GM12878 (cell line): ENCODE results near the gene FRMD5. TPM values are rescaled to one million over a fixed set of nuclear protein-coding genes. Genes with fewer than 3 reads are reported as not detected.

Experiments
- ATAC-seq: fragments of 200-7000 bp; cut with Tn5 transposase; 3 replicates; pipeline ENCODE4 v1.9.1; 2020; ENCODE audit warnings: mild to moderate bottlenecking, moderate library complexity
- BruUV-seq: library from RNA; stranded (reverse); fragments of 400-500 nt; replicated peaks from 2 replicates; lab custom pipeline; 2021; lab: Mats Ljungman, UMichigan
- CTCF ChIA-PET: fragments of 300-600 bp; sonication (Branson Sonifier 250); formaldehyde crosslinking; extraction: SDS; loops from one replicate; lab custom pipeline; 2021; ENCODE audit warnings: inconsistent platforms; lab: Yijun Ruan, JAX
- POLR2A ChIA-PET: fragments of 350-600 bp; formaldehyde crosslinking; extraction: SDS; loops from one replicate; lab custom pipeline; 2021; ENCODE audit warnings: inconsistent platforms; lab: Charles Lee
- RAD21 ChIA-PET: fragments of 300-600 bp; sonication (Branson Sonifier 250); formaldehyde crosslinking; loops from one replicate; lab custom pipeline; 2023; ENCODE audit warnings: antibody characterized with exemption; ENCODE audit not compliant: unreplicated experiment; lab: Charles Lee
- SMC1A ChIA-PET: fragments of 300-600 bp; sonication (Branson Sonifier 250); formaldehyde crosslinking; loops from one replicate; lab custom pipeline; 2023; ENCODE audit not compliant: unreplicated experiment, uncharacterized antibody; lab: Charles Lee
- DNase-seq: peaks from one replicate; pipeline ENCODE4 v3.0.0-alpha.2; 2011; ENCODE audit warnings: low read depth, low spot score
- FAIRE-seq: peaks from 3 replicates; lab custom pipeline; 2011; peaks lifted over from hg19 to GRCh38; lab: Jason Lieb, UNC
- H2AFZ ChIP-seq: 2 replicates; pipeline ENCODE4 v1.6.0; 2011; ENCODE audit warnings: low read depth, low read length, control low read depth; ENCODE audit not compliant: control insufficient read depth
- H3K27ac ChIP-seq: 2 replicates; pipeline ENCODE4 v1.5.1; 2011; ENCODE audit warnings: control low read depth; ENCODE audit not compliant: control insufficient read depth, insufficient read depth
- H3K27me3 ChIP-seq, 2 experiments: replicated peaks in 1 of 2; 2 replicates each; pipeline versions ENCODE4 v1.6.0 to v1.6.1; 2011; ENCODE audit warnings: low read length in 1 of 2; ENCODE audit not compliant: control insufficient read depth in 2 of 2, insufficient read depth in 2 of 2
- H3K36me3 ChIP-seq, 2 experiments: 2 replicates each; pipeline ENCODE4 v1.5.1; 2011; ENCODE audit warnings: low read length in 1 of 2; ENCODE audit not compliant: control insufficient read depth in 2 of 2, insufficient read depth in 2 of 2
- H3K4me1 ChIP-seq: 2 replicates; pipeline ENCODE4 v1.6.1; 2011; ENCODE audit warnings: mild to moderate bottlenecking, low read length, moderate library complexity, mixed read lengths; ENCODE audit not compliant: control insufficient read depth, insufficient read depth
- H3K4me2 ChIP-seq: 2 replicates; pipeline ENCODE4 v1.6.0; 2011; ENCODE audit warnings: control low read depth; ENCODE audit not compliant: control insufficient read depth, insufficient read depth
- H3K4me3 ChIP-seq: fragments of 200-600 bp; sonication (generic); 2 replicates; pipeline ENCODE4 v1.5.1; 2016
- H3K79me2 ChIP-seq: 2 replicates; pipeline ENCODE4 v1.6.0; 2011; ENCODE audit warnings: low read length; ENCODE audit not compliant: control insufficient read depth, insufficient read depth
- H3K9ac ChIP-seq: 2 replicates; pipeline ENCODE4 v1.8.0; 2011; ENCODE audit warnings: low read length, control low read depth, mixed read lengths; ENCODE audit not compliant: control insufficient read depth, insufficient read depth
- H3K9me3 ChIP-seq: replicated peaks from 3 replicates; pipeline ENCODE4 v1.5.1; 2011; ENCODE audit warnings: mild to moderate bottlenecking, low read length; ENCODE audit not compliant: control insufficient read depth, insufficient read depth
- H4K20me1 ChIP-seq: 2 replicates; pipeline ENCODE4 v1.6.0; 2011; ENCODE audit not compliant: control insufficient read depth, insufficient read depth
- CBX3 ChIP-seq: fragments of 200-600 bp; sonication (generic); IDR thresholded peaks from 2 replicates; pipeline ENCODE4 v1.6.1; 2016; ENCODE audit warnings: low read depth, borderline replicate concordance
- FOS ChIP-seq: IDR thresholded peaks from 3 replicates; pipeline ENCODE4 v1.6.1; 2011; ENCODE audit warnings: borderline replicate concordance; ENCODE audit not compliant: insufficient read length; ENCODE audit errors: extremely low read depth
- IKZF2 ChIP-seq, 2 experiments: fragments of 450-650 bp; IDR thresholded peaks; 2 replicates each; pipeline ENCODE4 v1.6.1; 2017; ENCODE audit warnings: mild to moderate bottlenecking in 2 of 2, moderate library complexity in 2 of 2
- MLLT1 ChIP-seq: fragments of 450-650 bp; IDR thresholded peaks from 2 replicates; pipeline ENCODE4 v1.6.1; 2016; ENCODE audit warnings: mild to moderate bottlenecking
- MTA3 ChIP-seq: IDR thresholded peaks from 2 replicates; pipeline ENCODE4 v1.6.1; 2012; ENCODE audit warnings: low read length, inconsistent platforms, borderline replicate concordance
- NFXL1 ChIP-seq: fragments of 450-650 bp; IDR thresholded peaks from 2 replicates; pipeline ENCODE4 v1.6.1; 2017; ENCODE audit warnings: antibody characterized with exemption, mild to moderate bottlenecking, borderline replicate concordance
- PAX8 ChIP-seq: fragments of 450-650 bp; IDR thresholded peaks from 2 replicates; pipeline ENCODE4 v1.6.1; 2017; ENCODE audit warnings: mild to moderate bottlenecking, moderate library complexity
- POLR2A ChIP-seq: IDR thresholded peaks from 2 replicates; pipeline ENCODE4 v1.6.1; 2011; ENCODE audit warnings: low read depth, mild to moderate bottlenecking, low read length
- SMARCA5 ChIP-seq: fragments of 450-650 bp; IDR thresholded peaks from 2 replicates; pipeline ENCODE4 v1.6.1; 2017; ENCODE audit warnings: mild to moderate bottlenecking
- TCF12 ChIP-seq: IDR thresholded peaks from 2 replicates; pipeline ENCODE4 v1.6.1; 2011; ENCODE audit warnings: low read depth, mild to moderate bottlenecking, low read length
- YBX1 ChIP-seq: fragments of 450-650 bp; IDR thresholded peaks from 2 replicates; pipeline ENCODE4 v1.6.1; 2016; ENCODE audit warnings: antibody characterized with exemption
- ZBED1 ChIP-seq: IDR thresholded peaks from 2 replicates; pipeline ENCODE4 v1.6.1; 2016; ENCODE audit warnings: borderline replicate concordance
- WGBS: methylation state at CpG from one replicate; pipeline ENCODE4 v1.1.6; 2016; ENCODE audit warnings: low lambda C conversion rate; ENCODE audit not compliant: insufficient replicate concordance, insufficient coverage; ENCODE audit errors: missing lambda C conversion rate; 5-methylcytosine and 5-hydroxymethylcytosine counted together
- in situ Hi-C: fragments of 300-500 bp; cut with MboI; formaldehyde crosslinking; loops from 9 replicates; pipeline ENCODE4 v1.14.3; 2018; ENCODE audit warnings: mixed read lengths
- intact Hi-C: fragments of 100-400 bp; cut with micrococcal nuclease; formaldehyde crosslinking; loops from one replicate; pipeline ENCODE4 v1.14.2; 2022; ENCODE audit not compliant: unreplicated experiment
- polyA plus RNA-seq, 11 experiments: library from polyadenylated mRNA; depleted of rRNA in 4 of 11; unstranded in 6 of 11; stranded (reverse) in 5 of 11; fragments of >200 nt; fragmentation: Nextera tagmentation in 4 of 11; fragmentation: Illumina TruSeq in 1 of 11; extraction: Ambion mirVana in 4 of 11; extraction: Trizol in 1 of 11; gene quantifications; 1 replicate in 1 of 11; 2 replicates in 10 of 11; pipeline versions ENCODE4 v1.2.1 to v1.2.3, GENCODE V29; 2011 to 2016; ENCODE audit warnings: inconsistent platforms in 2 of 11, missing spikeins in 2 of 11, low read depth in 1 of 11
- total RNA-seq, 4 experiments: library from RNA; depleted of rRNA in 3 of 4; stranded (reverse); fragments of >200 nt in 3 of 4; fragmentation: Illumina TruSeq in 1 of 4; extraction: Trizol in 1 of 4; gene quantifications; 2 replicates each; pipeline versions ENCODE4 v1.2.1 to v1.2.3, GENCODE V29; 2013 to 2021

The FRMD5 gene
- total and polyA plus RNA-seq, 10 of the 15 experiments (the other 5 are each of a cell fraction or from before 2014, with no cell fraction given): 0.26 to 6.4 (median 0.68) TPM; not detected in 1

DNA sequence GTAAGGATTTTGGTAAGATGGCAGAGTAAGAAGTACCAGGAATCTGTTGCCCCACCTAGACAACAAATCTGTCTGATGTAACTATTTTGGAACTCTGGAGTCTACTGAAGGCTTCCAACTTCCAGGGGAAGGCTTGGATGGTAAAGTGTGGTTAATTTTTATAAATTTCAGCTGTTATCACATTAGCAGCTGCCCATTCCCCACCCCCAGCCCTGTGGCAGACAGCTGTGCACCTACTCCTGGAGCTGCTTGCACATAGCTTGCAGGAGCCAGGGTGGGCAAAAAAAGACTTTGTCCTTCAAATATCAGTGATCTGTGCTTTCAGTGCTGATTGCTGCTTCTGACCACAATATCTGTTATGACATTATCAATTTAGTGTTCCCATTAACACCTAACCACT, 47.4 kb downstream of the FRMD5 start:
- Histone ChIP-seq H3K27ac (no peak overlapping the region), H3K4me1 (no peaks in the 10 kb centered on the region), H3K79me2 (no peaks in the 10 kb centered on the region), H3K9me3 (no peaks in the 10 kb centered on the region), H4K20me1 (no peaks in the 10 kb centered on the region), H3K36me3 (no peaks in the 10 kb centered on the region), H3K9ac (no peak overlapping the region), H2AFZ (no peak overlapping the region), H3K27me3 (no peaks in the 10 kb centered on the region), H3K4me3 (no peak overlapping the region), H3K4me2 (no peak overlapping the region)
- no peak for FAIRE-seq
- ChIA-PET SMC1A (no interaction called here), CTCF (no interaction called here), POLR2A (no interaction called here), RAD21 (no interaction called here)
- TF ChIP-seq POLR2A (no peak), YBX1 (no peak), TCF12 (no peak), SMARCA5 (no peak), FOS (no peak), NFXL1 (no peak), IKZF2 (IDR thresholded peaks at IDR 0.05) (no peak), MTA3 (no peak), PAX8 (no peak)
- intact Hi-C loops: no loop called here
- no TSS peak for BruUV-seq
- ATAC-seq: no peak
- in situ Hi-C loops: no loop called here
- no peak for DNase-seq

DNA sequence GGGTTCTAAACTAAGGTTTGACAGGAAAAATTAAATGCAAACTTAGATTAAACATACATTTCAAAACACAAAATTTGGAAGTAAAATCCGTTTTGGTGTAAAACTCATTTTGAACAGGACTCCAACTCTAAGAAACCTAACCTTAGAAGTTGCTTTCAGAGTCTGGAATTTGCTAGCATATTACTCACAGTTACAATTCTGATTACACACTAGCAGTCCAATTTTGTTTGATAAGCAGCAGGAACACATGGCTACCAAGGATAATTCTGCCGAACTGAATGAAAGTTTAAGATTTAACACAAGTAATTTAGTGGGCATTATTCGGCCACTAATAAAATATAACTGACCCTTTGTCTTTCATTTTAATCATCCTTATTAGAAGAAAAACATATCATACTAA, 49.6 kb downstream of the FRMD5 start:
- Histone ChIP-seq H3K4me1 (no peaks in the 10 kb centered on the region), H3K9ac (no peak overlapping the region), H2AFZ (no peak overlapping the region), H3K79me2 (no peaks in the 10 kb centered on the region), H3K36me3 (no peaks in the 10 kb centered on the region), H3K4me3 (no peak overlapping the region), H3K4me2 (no peak overlapping the region), H3K27ac (no peak overlapping the region), H3K9me3 (no peaks in the 10 kb centered on the region), H4K20me1 (no peaks in the 10 kb centered on the region), H3K27me3 (no peaks in the 10 kb centered on the region)
- no peak for FAIRE-seq
- no peak for ATAC-seq
- ChIA-PET SMC1A (interaction anchor here (0.8 kb wide), 1 partner anchor 9 kb away, joined by 3 read pairs; no protein-coding TSS in a partner anchor), POLR2A (no interaction called here), CTCF (no interaction called here), RAD21 (no interaction called here)
- in situ Hi-C loops (no loop called here), intact Hi-C loops (no loop called here)
- no TSS peak for BruUV-seq
- WGBS: 38% methylated on average over 3 of the region's 3 CpGs
- no peak for TF ChIP-seq ZBED1
- TF ChIP-seq CBX3: no peak
- no peak for TF ChIP-seq MLLT1
- no peak for DNase-seq
